Hepatocyte (in vitro differentiated cells): ENCODE results near the gene PKD1L1. TPM values are rescaled to one million over a fixed set of nuclear protein-coding genes. Genes with fewer than 3 reads are reported as not detected.
"Not testable (repeated sequence)": the region's sequence is repeated elsewhere in the genome, so short reads cannot be mapped to it uniquely, and the experiment has no call there.

Experiments used
- DNase-seq: peaks from one replicate; pipeline ENCODE4 v3.0.0-alpha.2; 2016; ENCODE audit warnings: low spot score
- H2AFZ ChIP-seq: fragments of 200-600 bp; sonication (generic); 2 replicates; pipeline ENCODE4 v1.6.0; 2016; ENCODE audit warnings: antibody characterized with exemption, mild to moderate bottlenecking
- H3K27ac ChIP-seq: fragments of 200-600 bp; sonication (generic); 2 replicates; pipeline ENCODE4 v1.5.1; 2016; ENCODE audit warnings: mild to moderate bottlenecking
- H3K27me3 ChIP-seq: fragments of 200-600 bp; sonication (generic); 2 replicates; pipeline ENCODE4 v1.6.1; 2016
- H3K36me3 ChIP-seq: fragments of 200-600 bp; sonication (generic); replicated peaks from 2 replicates; pipeline ENCODE4 v1.5.1; 2016; ENCODE audit warnings: low read depth; ENCODE audit not compliant: insufficient read depth
- H3K4me1 ChIP-seq: fragments of 200-600 bp; sonication (generic); 2 replicates; pipeline ENCODE4 v1.5.1; 2016; ENCODE audit warnings: mild to moderate bottlenecking, moderate library complexity; ENCODE audit not compliant: insufficient read depth
- H3K4me2 ChIP-seq: fragments of 200-600 bp; sonication (generic); 2 replicates; pipeline ENCODE4 v1.6.0; 2016
- H3K4me3 ChIP-seq: fragments of 200-600 bp; sonication (generic); 2 replicates; pipeline ENCODE4 v1.5.1; 2016; ENCODE audit warnings: mild to moderate bottlenecking
- H3K79me2 ChIP-seq: fragments of 200-600 bp; sonication (generic); 2 replicates; pipeline ENCODE4 v1.6.0; 2017; ENCODE audit warnings: mild to moderate bottlenecking
- H3K9me2 ChIP-seq: fragments of 200-600 bp; sonication (generic); replicated peaks from 2 replicates; pipeline ENCODE4 v1.6.0; 2017; ENCODE audit warnings: mild to moderate bottlenecking; ENCODE audit not compliant: insufficient read depth
- H3K9me3 ChIP-seq: fragments of 200-600 bp; sonication (generic); 2 replicates; pipeline ENCODE4 v1.5.1; 2016; ENCODE audit warnings: low read depth, mild to moderate bottlenecking
- H4K20me1 ChIP-seq: fragments of 200-600 bp; sonication (generic); 2 replicates; pipeline ENCODE4 v1.6.0; 2016; ENCODE audit warnings: mild to moderate bottlenecking; ENCODE audit not compliant: insufficient read depth, poor library complexity, severe bottlenecking
- EZH2 ChIP-seq: fragments of 200-600 bp; sonication (generic); IDR thresholded peaks from 2 replicates; pipeline ENCODE4 v1.6.1; 2016; ENCODE audit warnings: antibody characterized with exemption, mild to moderate bottlenecking, borderline replicate concordance
- EZH2phosphoT487 ChIP-seq: fragments of 200-600 bp; sonication (generic); IDR thresholded peaks from one replicate; pipeline ENCODE4 v1.6.1; 2018; ENCODE audit warnings: antibody characterized with exemption, mild to moderate bottlenecking, low read depth, moderate library complexity; ENCODE audit not compliant: unreplicated experiment, severe bottlenecking
- WGBS: methylation state at CpG from one replicate; pipeline ENCODE4 v1.1.6; 2016; ENCODE audit warnings: low lambda C conversion rate; ENCODE audit errors: missing lambda C conversion rate; 5-methylcytosine and 5-hydroxymethylcytosine counted together
- polyA plus RNA-seq: library from polyadenylated mRNA; unstranded; fragments of >200 nt; fragmentation: Nextera tagmentation; extraction: Ambion mirVana; gene quantifications from 2 replicates; pipeline ENCODE4 v1.2.1, GENCODE V29; 2016
- total RNA-seq: library from RNA; depleted of rRNA; stranded (reverse); fragments of >200 nt; gene quantifications from 2 replicates; pipeline ENCODE4 v1.2.3, GENCODE V29; 2014
- TF ChIP-seq, protein P1 (sequence below): fragments of 200-600 bp; sonication (generic); IDR thresholded peaks from 2 replicates; pipeline ENCODE4 v1.5.1; 2016; ENCODE audit warnings: antibody characterized with exemption, mild to moderate bottlenecking; ENCODE audit not compliant: poor library complexity

PKD1L1 gene
- total and polyA plus RNA-seq, 2 experiments from 2014 or later: 0.07 TPM

DNA sequence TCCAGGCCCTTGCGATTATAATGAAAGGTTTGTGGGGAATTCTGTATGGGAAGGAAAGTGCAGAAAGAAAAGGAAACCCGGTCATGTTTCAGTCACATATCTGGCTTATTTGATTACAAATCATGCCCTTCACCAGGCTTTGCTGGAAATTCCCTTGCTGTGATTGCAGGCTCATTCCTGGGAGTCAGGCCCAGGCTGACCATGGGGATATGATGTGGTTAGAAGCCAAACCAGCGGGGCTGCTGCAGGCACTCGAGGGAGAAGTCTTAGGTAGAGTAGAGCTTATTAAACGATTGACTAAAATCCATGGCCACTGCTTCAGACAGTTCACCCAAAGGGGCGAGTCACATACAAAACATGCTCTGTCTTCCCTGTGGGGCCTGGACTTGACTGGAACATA is 16.2 kb downstream of the PKD1L1 start:
- Histone ChIP-seq H3K9me2 (no peaks in the 10 kb centered on the region), H3K9me3 (no peaks in the 10 kb centered on the region), H3K27ac (no peak overlapping the region), H3K4me1 (no peaks in the 10 kb centered on the region), H4K20me1 (no peaks in the 10 kb centered on the region), H3K27me3 (no peaks in the 10 kb centered on the region), H2AFZ (no peak overlapping the region), H3K4me2 (no peak overlapping the region), H3K79me2 (no peaks in the 10 kb centered on the region), H3K4me3 (no peak overlapping the region), H3K36me3 (no peaks in the 10 kb centered on the region)
- 86% methylated on average over 6 of the region's 6 CpGs for WGBS
- DNase-seq: no peak
- TF ChIP-seq, protein P1, sequence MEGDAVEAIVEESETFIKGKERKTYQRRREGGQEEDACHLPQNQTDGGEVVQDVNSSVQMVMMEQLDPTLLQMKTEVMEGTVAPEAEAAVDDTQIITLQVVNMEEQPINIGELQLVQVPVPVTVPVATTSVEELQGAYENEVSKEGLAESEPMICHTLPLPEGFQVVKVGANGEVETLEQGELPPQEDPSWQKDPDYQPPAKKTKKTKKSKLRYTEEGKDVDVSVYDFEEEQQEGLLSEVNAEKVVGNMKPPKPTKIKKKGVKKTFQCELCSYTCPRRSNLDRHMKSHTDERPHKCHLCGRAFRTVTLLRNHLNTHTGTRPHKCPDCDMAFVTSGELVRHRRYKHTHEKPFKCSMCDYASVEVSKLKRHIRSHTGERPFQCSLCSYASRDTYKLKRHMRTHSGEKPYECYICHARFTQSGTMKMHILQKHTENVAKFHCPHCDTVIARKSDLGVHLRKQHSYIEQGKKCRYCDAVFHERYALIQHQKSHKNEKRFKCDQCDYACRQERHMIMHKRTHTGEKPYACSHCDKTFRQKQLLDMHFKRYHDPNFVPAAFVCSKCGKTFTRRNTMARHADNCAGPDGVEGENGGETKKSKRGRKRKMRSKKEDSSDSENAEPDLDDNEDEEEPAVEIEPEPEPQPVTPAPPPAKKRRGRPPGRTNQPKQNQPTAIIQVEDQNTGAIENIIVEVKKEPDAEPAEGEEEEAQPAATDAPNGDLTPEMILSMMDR: no peak
- TF ChIP-seq EZH2phosphoT487 (no peak), EZH2 (no peak)

DNA sequence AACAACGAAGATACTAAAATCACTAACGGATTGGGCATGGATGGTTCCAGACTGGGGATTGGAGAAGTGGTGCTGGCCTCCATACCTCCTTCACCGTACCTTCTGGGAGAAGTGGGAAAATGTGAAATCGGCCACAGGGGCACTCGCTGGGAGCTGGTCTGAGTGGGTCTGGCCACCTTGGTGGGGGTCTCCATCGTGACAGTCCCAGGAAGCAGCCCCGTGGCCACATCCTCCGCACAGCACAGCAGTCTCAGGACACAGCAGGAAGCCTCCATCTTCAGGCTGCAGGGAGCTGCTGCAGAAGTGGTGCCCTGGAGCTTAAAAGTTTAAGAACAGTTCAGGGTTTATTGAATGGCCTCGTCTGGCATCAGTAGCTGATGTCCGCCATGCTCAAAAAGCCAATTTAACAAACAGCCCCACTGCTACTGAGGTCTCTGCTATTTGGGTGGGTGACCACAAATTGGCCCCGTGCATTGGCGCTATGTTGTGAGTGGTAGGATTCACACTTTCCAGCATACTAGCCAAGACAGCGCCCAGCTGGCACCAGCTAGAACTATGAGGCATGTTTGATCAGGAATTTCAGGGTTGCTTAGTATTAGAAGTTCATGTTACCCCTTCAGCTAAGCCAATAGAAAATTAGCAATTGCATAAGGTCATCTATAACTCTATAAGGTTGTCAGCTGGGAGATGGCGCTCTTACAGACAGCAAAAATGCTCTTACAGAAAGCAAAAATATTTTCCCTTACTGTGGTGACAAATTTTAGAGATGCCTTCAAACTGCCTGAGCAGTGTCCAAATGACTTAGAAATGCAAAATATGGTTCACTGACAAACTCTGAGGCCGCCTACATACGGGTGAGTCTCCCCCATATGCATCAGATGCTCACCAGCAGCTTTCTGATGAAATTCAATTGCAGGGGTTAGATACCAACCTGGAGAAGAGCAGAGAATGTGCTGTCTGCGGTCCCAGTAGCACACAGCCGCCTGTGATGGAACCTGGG is 17.0 kb downstream of the PKD1L1 start:
- H3K79me2 ChIP-seq: no peaks in the 10 kb centered on the region
- no peaks in the 10 kb centered on the region for H3K9me3 ChIP-seq
- H3K27ac ChIP-seq: no peak overlapping the region
- WGBS: 93% methylated on average over 18 of the region's 18 CpGs
- no peaks in the 10 kb centered on the region for H3K36me3 ChIP-seq
- TF ChIP-seq EZH2: no peak
- TF ChIP-seq, protein P1: no peak
- TF ChIP-seq EZH2phosphoT487: no peak
- no peak for DNase-seq
- H2AFZ ChIP-seq: no peak overlapping the region
- H3K9me2 ChIP-seq: no peaks in the 10 kb centered on the region
- H4K20me1 ChIP-seq: no peaks in the 10 kb centered on the region
- H3K4me3 ChIP-seq: no peak overlapping the region
- H3K4me2 ChIP-seq: no peak overlapping the region
- no peaks in the 10 kb centered on the region for H3K27me3 ChIP-seq
- H3K4me1 ChIP-seq: no peaks in the 10 kb centered on the region

- H2AFZ ChIP-seq: no peak overlapping the region
- DNase-seq: no peak
- H3K27me3 ChIP-seq: no peaks in the 10 kb centered on the region
- H3K4me1 ChIP-seq: no peaks in the 10 kb centered on the region
- no peaks in the 10 kb centered on the region for H3K79me2 ChIP-seq
- H3K4me2 ChIP-seq: no peak overlapping the region
- H3K27ac ChIP-seq: no peak overlapping the region
- WGBS: 74% methylated on average over 2 of the region's 2 CpGs
- no peaks in the 10 kb centered on the region for H4K20me1 ChIP-seq
- H3K36me3 ChIP-seq: no peaks in the 10 kb centered on the region
- H3K9me2 ChIP-seq: no peaks in the 10 kb centered on the region
- no peak overlapping the region for H3K4me3 ChIP-seq
- no peaks in the 10 kb centered on the region for H3K9me3 ChIP-seq
- TF ChIP-seq EZH2phosphoT487: no peak
- TF ChIP-seq, protein P1: no peak
- TF ChIP-seq EZH2: no peak
Observed at GRCh38 chr7:47924266-47924665, 24.0 kb downstream of the PKD1L1 start.

GRCh38 chr7:47923081-47923875 is 25.0 kb downstream of the PKD1L1 start:
- H3K27ac ChIP-seq, H3K9me2 ChIP-seq, H3K9me3 ChIP-seq, H3K4me2 ChIP-seq, DNase-seq, H3K4me1 ChIP-seq, H2AFZ ChIP-seq, H4K20me1 ChIP-seq, H3K79me2 ChIP-seq, H3K27me3 ChIP-seq, H3K36me3 ChIP-seq, H3K4me3 ChIP-seq: not testable (repeated sequence)
- WGBS: 53% methylated on average over 8 of the region's 8 CpGs

DNA sequence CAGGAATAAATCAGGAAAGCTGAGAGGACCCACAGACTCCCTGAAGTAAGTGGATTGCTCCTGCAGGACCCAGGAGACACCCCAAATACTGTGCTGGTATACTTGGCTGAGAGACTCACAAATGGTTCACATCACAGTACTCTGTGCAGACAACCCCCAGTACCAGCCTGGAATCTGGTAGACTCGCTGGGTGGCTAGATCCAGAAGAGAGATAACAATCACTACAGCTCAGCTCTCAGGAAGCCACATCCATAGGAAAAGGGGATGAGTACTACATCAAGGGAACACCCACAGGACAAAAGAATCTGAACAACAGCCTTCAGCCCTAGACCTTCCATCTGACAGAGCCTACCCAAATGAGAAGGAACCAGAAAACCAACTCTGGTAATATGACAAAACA is 31.8 kb downstream of the PKD1L1 start:
- H3K27me3 ChIP-seq, H3K4me2 ChIP-seq, H3K4me3 ChIP-seq, H3K27ac ChIP-seq, H4K20me1 ChIP-seq, H3K79me2 ChIP-seq, H2AFZ ChIP-seq, H3K9me3 ChIP-seq, H3K36me3 ChIP-seq, DNase-seq, H3K9me2 ChIP-seq, H3K4me1 ChIP-seq: not testable (repeated sequence)
- WGBS: 40% methylated on average over 1 of the region's 1 CpG
